K562 (cell line): Measurements from ENCODE around the gene FGF21. TPM values are rescaled to one million over a fixed set of nuclear protein-coding genes. Genes with fewer than 3 reads are reported as not detected.
A peak's percentile ranks its signal among the peaks of the same experiment; 100 is the strongest.

ENCODE experiments used
- BDP1 ChIP-seq: IDR thresholded peaks from 3 replicates; pipeline ENCODE4 v1.6.1; 2011; ENCODE audit not compliant: insufficient read length, insufficient read depth
- DEAF1 ChIP-seq: fragments of 450-650 bp; formaldehyde crosslinking; IDR thresholded peaks from 2 replicates; pipeline ENCODE4 v1.4.0; 2020; ENCODE audit warnings: mild to moderate bottlenecking, moderate library complexity
- DNMT1 ChIP-seq: fragments of 450-650 bp; IDR thresholded peaks from 2 replicates; pipeline ENCODE4 v1.6.1; 2016; ENCODE audit warnings: antibody characterized with exemption, mild to moderate bottlenecking
- ELF2 ChIP-seq: fragments of 250-450 bp; sonication (Bioruptor Pico); IDR thresholded peaks from 2 replicates; pipeline ENCODE4 v1.5.0; 2021; ENCODE audit warnings: mild to moderate bottlenecking
- HMGXB4 ChIP-seq: sonication (generic); formaldehyde crosslinking; IDR thresholded peaks from 2 replicates; pipeline ENCODE4 v1.8.1; 2023; ENCODE audit warnings: mild to moderate bottlenecking, missing genetic modification reagents
- HNRNPL ChIP-seq: fragments of 200-400 bp; formaldehyde crosslinking; IDR thresholded peaks from 2 replicates; pipeline ENCODE4 v1.6.1; 2017; ENCODE audit warnings: low read depth, mild to moderate bottlenecking, low read length
- ID3 ChIP-seq, 2 experiments: fragments of 250-450 bp in 1 of 2; fragments of 450-650 bp in 1 of 2; sonication (Bioruptor Pico) in 1 of 2; IDR thresholded peaks; 2 replicates each; pipeline versions ENCODE4 v1.6.1 to v1.8.0; 2016 to 2021; ENCODE audit warnings: mild to moderate bottlenecking in 2 of 2, moderate library complexity in 2 of 2, missing compliant biosample characterization in 1 of 2, missing genetic modification characterization in 1 of 2
- JUND ChIP-seq, 2 experiments: IDR thresholded peaks; 2 replicates in 1 of 2; 3 replicates in 1 of 2; pipeline ENCODE4 v1.6.1; 2011; ENCODE audit warnings: borderline replicate concordance in 2 of 2, low read depth in 2 of 2, low read length in 2 of 2, improper control_type of control experiment in 1 of 2, missing biosample characterization in 1 of 2, missing genetic modification characterization in 1 of 2, missing genetic modification reagents in 1 of 2
- KLF6 ChIP-seq: fragments of 250-450 bp; sonication (Bioruptor Pico); IDR thresholded peaks from 2 replicates; pipeline ENCODE4 v1.4.0; 2020; ENCODE audit warnings: mild to moderate bottlenecking, moderate library complexity, borderline replicate concordance
- MEF2D ChIP-seq: conservative IDR thresholded peaks from 2 replicates; pipeline ENCODE4 v1.6.1; 2016; ENCODE audit warnings: low read depth, missing genetic modification characterization, missing compliant biosample characterization
- MTA1 ChIP-seq: fragments of 450-650 bp; IDR thresholded peaks from 2 replicates; pipeline ENCODE4 v1.6.1; 2017; ENCODE audit warnings: borderline replicate concordance
- SRSF1 ChIP-seq: fragments of 200-400 bp; formaldehyde crosslinking; IDR thresholded peaks from 2 replicates; pipeline ENCODE4 v1.6.1; 2017; ENCODE audit warnings: mild to moderate bottlenecking, low read depth, low read length, moderate library complexity
- TBP ChIP-seq: optimal IDR thresholded peaks from 2 replicates; pipeline ENCODE3; 2011; ENCODE audit warnings: low read depth, low read length, improper control_type of control experiment
- TEAD2 ChIP-seq: fragments of 450-650 bp; IDR thresholded peaks from 2 replicates; pipeline ENCODE4 v1.6.1; 2016; ENCODE audit warnings: missing genetic modification characterization, control low read depth, missing compliant biosample characterization
- USF1 ChIP-seq: sonication (generic); formaldehyde crosslinking; IDR thresholded peaks from 2 replicates; pipeline ENCODE4 v1.9.0; 2022; ENCODE audit warnings: mild to moderate bottlenecking, missing genetic modification reagents
- ZBTB49 ChIP-seq: sonication (generic); formaldehyde crosslinking; IDR thresholded peaks from 2 replicates; pipeline ENCODE4 v1.8.0; 2022; ENCODE audit warnings: missing genetic modification reagents, mild to moderate bottlenecking, borderline replicate concordance
- ZNF124 ChIP-seq: sonication (generic); formaldehyde crosslinking; IDR thresholded peaks from 2 replicates; pipeline ENCODE4 v1.8.1; 2022; ENCODE audit warnings: missing genetic modification reagents
- ZNF253 ChIP-seq: fragments of 250-450 bp; sonication (Bioruptor Pico); conservative IDR thresholded peaks from 2 replicates; pipeline ENCODE4 v1.6.1; 2021; ENCODE audit warnings: mild to moderate bottlenecking
- ZNF507 ChIP-seq: conservative IDR thresholded peaks from 2 replicates; pipeline ENCODE4 v1.6.1; 2017; ENCODE audit warnings: missing genetic modification characterization, missing compliant biosample characterization
- ZNF75A ChIP-seq: fragments of 450-650 bp; formaldehyde crosslinking; IDR thresholded peaks from 2 replicates; pipeline ENCODE4 v1.4.0; 2020; ENCODE audit warnings: mild to moderate bottlenecking
- polyA plus RNA-seq, 8 experiments: library from polyadenylated mRNA; depleted of rRNA in 4 of 8; stranded (reverse) in 5 of 8; unstranded in 3 of 8; fragments of >200 nt; fragmentation: Nextera tagmentation in 2 of 8; fragmentation: Illumina TruSeq in 1 of 8; extraction: Ambion mirVana in 2 of 8; extraction: Trizol in 1 of 8; gene quantifications; 2 replicates each; pipeline versions ENCODE4 v1.2.1 to v1.2.3, GENCODE V29; 2011 to 2014; ENCODE audit warnings: inconsistent platforms in 1 of 8, missing spikeins in 1 of 8
- total RNA-seq, 7 experiments: library from RNA; depleted of rRNA in 6 of 7; stranded (reverse); fragments of >200 nt in 6 of 7; fragmentation: Illumina TruSeq in 2 of 7; extraction: Trizol in 2 of 7; gene quantifications; 2 replicates each; pipeline versions ENCODE4 v1.2.1 to v1.2.3, GENCODE V29; 2011 to 2021; ENCODE audit warnings: low replicate concordance in 1 of 7

FGF21 gene
- total and polyA plus RNA-seq, 9 of the 15 experiments (the other 6 are each of a cell fraction or from before 2014, with no cell fraction given), result 0.04 to 0.77 (median 0.09) TPM; not detected in 6

- peak; percentile 60 for TF ChIP-seq TBP
- peak; percentile 97 for TF ChIP-seq JUND (IDR thresholded peaks at IDR 0.05; ENCODE audit: borderline replicate concordance, low read depth, low read length)
- peak; percentile 98; the same call in 2 of the 3 replicates for TF ChIP-seq JUND (tag; IDR thresholded peaks at IDR 0.05; ENCODE audit: borderline replicate concordance, low read depth, low read length)
- no peak for TF ChIP-seq DEAF1 (CRISPR knock-in tag)
- peak; percentile 81; the same call in 1 of the 2 replicates for TF ChIP-seq MTA1
- TF ChIP-seq ELF2, result 0 out of 2 replicates have a peak, but pooled peaks have one; percentile 22
- TF ChIP-seq TEAD2 (tag), result no peak
- no peak for TF ChIP-seq ID3 (CRISPR knock-in tag; IDR thresholded peaks at IDR 0.05)
- peak; percentile 81 for TF ChIP-seq ID3 (tag; IDR thresholded peaks at IDR 0.05)
- TF ChIP-seq BDP1, result no peak
- no peak for TF ChIP-seq ZNF507 (tag)
- no peak for TF ChIP-seq KLF6 (CRISPR knock-in tag)
- TF ChIP-seq ZBTB49 (CRISPR knock-in tag), result no peak
- TF ChIP-seq SRSF1, result no peak
- TF ChIP-seq DNMT1, result no peak
- TF ChIP-seq HMGXB4 (CRISPR knock-in tag), result no peak
- no peak for TF ChIP-seq HNRNPL
- TF ChIP-seq ZNF253 (CRISPR knock-in tag), result no peak
- 0 out of 2 replicates have a peak, but pooled peaks have one; percentile 41 for TF ChIP-seq MEF2D (tag)
- no peak for TF ChIP-seq ZNF124 (CRISPR knock-in tag)
- TF ChIP-seq USF1 (CRISPR knock-in tag), result peak; percentile 95
- no peak for TF ChIP-seq ZNF75A (CRISPR knock-in tag)
Observed at GRCh38 chr19:48780631-48781391, 25.5 kb downstream of the FGF21 start (continued).
